ENCODE measurements around the gene LPP.

The LPP gene

GRCh38 chr3:188779281-188779980 is 625.5 kb downstream of the LPP start:
- H3K4me3 Mint-ChIP-seq = no peak overlapping the region
- H3K4me1 Mint-ChIP-seq (ENCODE audit: low read depth) = peaks cover 24% of the 10 kb centered on the region
- H3K36me3 Mint-ChIP-seq (ENCODE audit: low read depth) = peaks cover 8% of the 10 kb centered on the region
- H3K9me3 Mint-ChIP-seq = no peaks in the 10 kb centered on the region
- no peaks in the 10 kb centered on the region for H3K27me3 Mint-ChIP-seq
- no peak overlapping the region for H3K27ac Mint-ChIP-seq
- intact Hi-C loops (cut with micrococcal nuclease) = no loop called here

GRCh38 chr3:188780193-188781147 is 626.5 kb downstream of the LPP start:
- Mint-ChIP-seq H3K27ac (peak overlapping the region; percentile 56), H3K27me3 (no peaks in the 10 kb centered on the region), H3K36me3 (ENCODE audit: low read depth) (peaks cover 8% of the 10 kb centered on the region), H3K9me3 (no peaks in the 10 kb centered on the region), H3K4me1 (ENCODE audit: low read depth) (peaks cover 24% of the 10 kb centered on the region), H3K4me3 (no peak overlapping the region)
- intact Hi-C loops (cut with micrococcal nuclease) = no loop called here

- Mint-ChIP-seq H3K27me3 (no peaks in the 10 kb centered on the region), H3K27ac (no peak overlapping the region), H3K4me1 (ENCODE audit: low read depth) (peaks cover 24% of the 10 kb centered on the region), H3K9me3 (no peaks in the 10 kb centered on the region), H3K4me3 (no peak overlapping the region), H3K36me3 (ENCODE audit: low read depth) (peaks cover 8% of the 10 kb centered on the region)
- intact Hi-C loops (cut with micrococcal nuclease) = no loop called here
These were observed 628.7 kb downstream of the LPP start for GRCh38 chr3:188782613-188783124.

- Mint-ChIP-seq H3K36me3 (ENCODE audit: low read depth) (peaks cover under 1% of the 10 kb centered on the region), H3K4me3 (no peak overlapping the region), H3K9me3 (no peaks in the 10 kb centered on the region), H3K27me3 (no peaks in the 10 kb centered on the region), H3K27ac (no peak overlapping the region), H3K4me1 (ENCODE audit: low read depth) (peaks cover 14% of the 10 kb centered on the region)
- intact Hi-C loops (cut with micrococcal nuclease) = no loop called here
These were observed 632.5 kb downstream of the LPP start for GRCh38 chr3:188786424-188786823.

- H3K36me3 Mint-ChIP-seq (ENCODE audit: low read depth) = peaks cover 16% of the 10 kb centered on the region
- no peaks in the 10 kb centered on the region for H3K27me3 Mint-ChIP-seq
- H3K4me1 Mint-ChIP-seq (ENCODE audit: low read depth) = peaks cover 22% of the 10 kb centered on the region
- no peak overlapping the region for H3K27ac Mint-ChIP-seq
- H3K4me3 Mint-ChIP-seq = no peak overlapping the region
- intact Hi-C loops (cut with micrococcal nuclease) = no loop called here
- no peaks in the 10 kb centered on the region for H3K9me3 Mint-ChIP-seq
These were observed 634.7 kb downstream of the LPP start for GRCh38 chr3:188788621-188789081.

GRCh38 chr3:188789251-188789650 is 635.3 kb downstream of the LPP start:
- Mint-ChIP-seq H3K9me3 (no peaks in the 10 kb centered on the region), H3K36me3 (ENCODE audit: low read depth) (peaks cover 16% of the 10 kb centered on the region), H3K27ac (no peak overlapping the region), H3K4me3 (no peak overlapping the region), H3K4me1 (ENCODE audit: low read depth) (peaks cover 22% of the 10 kb centered on the region), H3K27me3 (no peaks in the 10 kb centered on the region)
- intact Hi-C loops (cut with micrococcal nuclease) = no loop called here

- intact Hi-C loops (cut with micrococcal nuclease) = loop anchor here (10.0 kb wide), 1 partner anchor 87 kb away; no protein-coding TSS in a partner anchor
- peaks cover 16% of the 10 kb centered on the region for H3K36me3 Mint-ChIP-seq (ENCODE audit: low read depth)
- H3K4me1 Mint-ChIP-seq (ENCODE audit: low read depth) = peaks cover 33% of the 10 kb centered on the region
- no peaks in the 10 kb centered on the region for H3K9me3 Mint-ChIP-seq
- no peak overlapping the region for H3K27ac Mint-ChIP-seq
- no peak overlapping the region for H3K4me3 Mint-ChIP-seq
- H3K27me3 Mint-ChIP-seq = no peaks in the 10 kb centered on the region
These were observed 637.4 kb downstream of the LPP start for GRCh38 chr3:188791311-188791710.

- intact Hi-C loops (cut with micrococcal nuclease) = loop anchor here (10.0 kb wide), 1 partner anchor 88 kb away; no protein-coding TSS in a partner anchor
- H3K27ac Mint-ChIP-seq = peak overlapping the region; percentile 45
- H3K4me3 Mint-ChIP-seq = no peak overlapping the region
- H3K9me3 Mint-ChIP-seq = no peaks in the 10 kb centered on the region
- peaks cover 16% of the 10 kb centered on the region for H3K36me3 Mint-ChIP-seq (ENCODE audit: low read depth)
- H3K27me3 Mint-ChIP-seq = no peaks in the 10 kb centered on the region
- H3K4me1 Mint-ChIP-seq (ENCODE audit: low read depth) = peaks cover 47% of the 10 kb centered on the region
These were observed 638.8 kb downstream of the LPP start for GRCh38 chr3:188792793-188793192.

GRCh38 chr3:188796122-188796631 is 642.2 kb downstream of the LPP start:
- intact Hi-C loops (cut with micrococcal nuclease) = loop anchor here (1.0 to 10.0 kb wide), 2 partner anchors 26 to 91 kb away; no protein-coding TSS in a partner anchor
- Mint-ChIP-seq H3K4me1 (ENCODE audit: low read depth) (peaks cover 65% of the 10 kb centered on the region), H3K27ac (peak overlapping the region; percentile 84), H3K27me3 (no peaks in the 10 kb centered on the region), H3K4me3 (no peak overlapping the region), H3K36me3 (ENCODE audit: low read depth) (peaks cover 24% of the 10 kb centered on the region), H3K9me3 (no peaks in the 10 kb centered on the region)

- H3K36me3 Mint-ChIP-seq (ENCODE audit: low read depth) = peaks cover 21% of the 10 kb centered on the region
- no peaks in the 10 kb centered on the region for H3K9me3 Mint-ChIP-seq
- intact Hi-C loops (cut with micrococcal nuclease) = loop anchor here (10.0 kb wide), 1 partner anchor 92 kb away; no protein-coding TSS in a partner anchor
- H3K4me3 Mint-ChIP-seq = no peak overlapping the region
- peak overlapping the region; percentile 84 for H3K27ac Mint-ChIP-seq
- no peaks in the 10 kb centered on the region for H3K27me3 Mint-ChIP-seq
- peaks cover 56% of the 10 kb centered on the region for H3K4me1 Mint-ChIP-seq (ENCODE audit: low read depth)
These were observed 643.1 kb downstream of the LPP start for GRCh38 chr3:188797045-188797444.

GRCh38 chr3:188798556-188799145 is 644.7 kb downstream of the LPP start:
- Mint-ChIP-seq H3K27ac (peak overlapping the region; percentile 84), H3K4me3 (no peak overlapping the region), H3K9me3 (no peaks in the 10 kb centered on the region), H3K27me3 (no peaks in the 10 kb centered on the region), H3K4me1 (ENCODE audit: low read depth) (peaks cover 45% of the 10 kb centered on the region), H3K36me3 (ENCODE audit: low read depth) (peaks cover 8% of the 10 kb centered on the region)
- intact Hi-C loops (cut with micrococcal nuclease) = loop anchor here (10.0 kb wide), 1 partner anchor 94 kb away; no protein-coding TSS in a partner anchor

- intact Hi-C loops (cut with micrococcal nuclease) = no loop called here
- Mint-ChIP-seq H3K36me3 (ENCODE audit: low read depth) (peaks cover 20% of the 10 kb centered on the region), H3K9me3 (peaks cover 12% of the 10 kb centered on the region), H3K4me1 (ENCODE audit: low read depth) (peaks cover 34% of the 10 kb centered on the region), H3K27ac (no peak overlapping the region), H3K27me3 (no peaks in the 10 kb centered on the region), H3K4me3 (no peak overlapping the region)
These were observed 647.4 kb downstream of the LPP start for GRCh38 chr3:188801393-188801792.

GRCh38 chr3:188802645-188803044 is 648.7 kb downstream of the LPP start:
- peaks cover 21% of the 10 kb centered on the region for H3K4me1 Mint-ChIP-seq (ENCODE audit: low read depth)
- no peaks in the 10 kb centered on the region for H3K27me3 Mint-ChIP-seq
- H3K36me3 Mint-ChIP-seq (ENCODE audit: low read depth) = peaks cover 32% of the 10 kb centered on the region
- H3K4me3 Mint-ChIP-seq = no peak overlapping the region
- H3K27ac Mint-ChIP-seq = no peak overlapping the region
- intact Hi-C loops (cut with micrococcal nuclease) = no loop called here
- H3K9me3 Mint-ChIP-seq = peaks cover 23% of the 10 kb centered on the region

All from dendritic cell treated with granulocyte-macrophage colony-stimulating factor and Interleukin-4, amounts not matched to agents 40 ng/mL and 50 ng/mL, for 4 days (primary cell).